ENCODE data around the gene VAMP5. TPM values are rescaled to one million over a fixed set of nuclear protein-coding genes. Genes with fewer than 3 reads are reported as not detected.
A peak's percentile ranks its signal among the peaks of the same experiment; 100 is the strongest.

VAMP5 gene
- total and polyA plus RNA-seq, 2 experiments from 2014 or later, result 0.87 to 7.8 TPM

GRCh38 chr2:85578243-85579180 is 5.7 kb upstream of the VAMP5 start:
- H3K9me3 Mint-ChIP-seq, result 0 out of 3 replicates have a peak, but pooled peaks cover 1% of the 10 kb centered on the region
- H4K20me1 ChIP-seq (replicated peaks; ENCODE audit: insufficient read depth), result no peaks in the 10 kb centered on the region
- peak overlapping the region; percentile 85 for H3K4me3 Mint-ChIP-seq
- H3K27me3 Mint-ChIP-seq (ENCODE audit: insufficient read depth, low read depth, poor library complexity), result peaks cover 14% of the 10 kb centered on the region
- H3K36me3 ChIP-seq (ENCODE audit: insufficient read depth), result no peaks in the 10 kb centered on the region
- H3K27me3 ChIP-seq (ENCODE audit: insufficient read depth), result peaks cover 6% of the 10 kb centered on the region
- DNase-seq (ENCODE audit: low spot score) (no peak), ATAC-seq (peak; percentile 34)
- H3K4me1 Mint-ChIP-seq, result peaks cover 30% of the 10 kb centered on the region
- peak overlapping the region; percentile 82 for H3K4me2 ChIP-seq
- H3K27ac Mint-ChIP-seq, result peak overlapping the region; percentile 91
- no peaks in the 10 kb centered on the region for H3K9me2 ChIP-seq (ENCODE audit: insufficient read depth)
- H3K79me2 ChIP-seq (replicated peaks; ENCODE audit: insufficient read depth), result no peaks in the 10 kb centered on the region
- H3K4me1 ChIP-seq (ENCODE audit: insufficient read depth), result peaks cover 29% of the 10 kb centered on the region
- H3K4me3 ChIP-seq, result peak overlapping the region; percentile 61
- H2AFZ ChIP-seq, result peak overlapping the region; percentile 60; the same call in 1 of the 2 replicates
- H3F3A ChIP-seq (replicated peaks; ENCODE audit: low read depth), result peaks cover 9% of the 10 kb centered on the region; the same call in 1 of the 2 replicates
- peaks cover 8% of the 10 kb centered on the region; the same call in 1 of the 3 replicates for H3K36me3 Mint-ChIP-seq (ENCODE audit: low read depth)
- peak overlapping the region; percentile 23; the same call in 1 of the 2 replicates for H3K27ac ChIP-seq (ENCODE audit: low read depth)
- TF ChIP-seq REST (IDR thresholded peaks at IDR 0.05; ENCODE audit: unreplicated experiment), result no peak
- TF ChIP-seq ETS1 (IDR thresholded peaks at IDR 0.05), result no peak
- TF ChIP-seq EZH2 (IDR thresholded peaks at IDR 0.05; ENCODE audit: low read depth, unreplicated experiment), result no peak
- no peak for TF ChIP-seq EZH2phosphoT487 (IDR thresholded peaks at IDR 0.05; ENCODE audit: unreplicated experiment)
- TF ChIP-seq NANOG (IDR thresholded peaks at IDR 0.05; ENCODE audit: borderline replicate concordance), result no peak
- no peak for TF ChIP-seq CTCF (conservative IDR thresholded peaks at IDR 0.05; ENCODE audit: low read depth in 2 of 2)
- no peak for TF ChIP-seq ZNF114 (CRISPR knock-in tag; IDR thresholded peaks at IDR 0.05)
- no peak for TF ChIP-seq STAT1 (IDR thresholded peaks at IDR 0.05; ENCODE audit: unreplicated experiment)
- TF ChIP-seq CREB1 (CRISPR knock-in tag; IDR thresholded peaks at IDR 0.05; ENCODE audit: low read depth), result no peak
- TF ChIP-seq, protein P1, sequence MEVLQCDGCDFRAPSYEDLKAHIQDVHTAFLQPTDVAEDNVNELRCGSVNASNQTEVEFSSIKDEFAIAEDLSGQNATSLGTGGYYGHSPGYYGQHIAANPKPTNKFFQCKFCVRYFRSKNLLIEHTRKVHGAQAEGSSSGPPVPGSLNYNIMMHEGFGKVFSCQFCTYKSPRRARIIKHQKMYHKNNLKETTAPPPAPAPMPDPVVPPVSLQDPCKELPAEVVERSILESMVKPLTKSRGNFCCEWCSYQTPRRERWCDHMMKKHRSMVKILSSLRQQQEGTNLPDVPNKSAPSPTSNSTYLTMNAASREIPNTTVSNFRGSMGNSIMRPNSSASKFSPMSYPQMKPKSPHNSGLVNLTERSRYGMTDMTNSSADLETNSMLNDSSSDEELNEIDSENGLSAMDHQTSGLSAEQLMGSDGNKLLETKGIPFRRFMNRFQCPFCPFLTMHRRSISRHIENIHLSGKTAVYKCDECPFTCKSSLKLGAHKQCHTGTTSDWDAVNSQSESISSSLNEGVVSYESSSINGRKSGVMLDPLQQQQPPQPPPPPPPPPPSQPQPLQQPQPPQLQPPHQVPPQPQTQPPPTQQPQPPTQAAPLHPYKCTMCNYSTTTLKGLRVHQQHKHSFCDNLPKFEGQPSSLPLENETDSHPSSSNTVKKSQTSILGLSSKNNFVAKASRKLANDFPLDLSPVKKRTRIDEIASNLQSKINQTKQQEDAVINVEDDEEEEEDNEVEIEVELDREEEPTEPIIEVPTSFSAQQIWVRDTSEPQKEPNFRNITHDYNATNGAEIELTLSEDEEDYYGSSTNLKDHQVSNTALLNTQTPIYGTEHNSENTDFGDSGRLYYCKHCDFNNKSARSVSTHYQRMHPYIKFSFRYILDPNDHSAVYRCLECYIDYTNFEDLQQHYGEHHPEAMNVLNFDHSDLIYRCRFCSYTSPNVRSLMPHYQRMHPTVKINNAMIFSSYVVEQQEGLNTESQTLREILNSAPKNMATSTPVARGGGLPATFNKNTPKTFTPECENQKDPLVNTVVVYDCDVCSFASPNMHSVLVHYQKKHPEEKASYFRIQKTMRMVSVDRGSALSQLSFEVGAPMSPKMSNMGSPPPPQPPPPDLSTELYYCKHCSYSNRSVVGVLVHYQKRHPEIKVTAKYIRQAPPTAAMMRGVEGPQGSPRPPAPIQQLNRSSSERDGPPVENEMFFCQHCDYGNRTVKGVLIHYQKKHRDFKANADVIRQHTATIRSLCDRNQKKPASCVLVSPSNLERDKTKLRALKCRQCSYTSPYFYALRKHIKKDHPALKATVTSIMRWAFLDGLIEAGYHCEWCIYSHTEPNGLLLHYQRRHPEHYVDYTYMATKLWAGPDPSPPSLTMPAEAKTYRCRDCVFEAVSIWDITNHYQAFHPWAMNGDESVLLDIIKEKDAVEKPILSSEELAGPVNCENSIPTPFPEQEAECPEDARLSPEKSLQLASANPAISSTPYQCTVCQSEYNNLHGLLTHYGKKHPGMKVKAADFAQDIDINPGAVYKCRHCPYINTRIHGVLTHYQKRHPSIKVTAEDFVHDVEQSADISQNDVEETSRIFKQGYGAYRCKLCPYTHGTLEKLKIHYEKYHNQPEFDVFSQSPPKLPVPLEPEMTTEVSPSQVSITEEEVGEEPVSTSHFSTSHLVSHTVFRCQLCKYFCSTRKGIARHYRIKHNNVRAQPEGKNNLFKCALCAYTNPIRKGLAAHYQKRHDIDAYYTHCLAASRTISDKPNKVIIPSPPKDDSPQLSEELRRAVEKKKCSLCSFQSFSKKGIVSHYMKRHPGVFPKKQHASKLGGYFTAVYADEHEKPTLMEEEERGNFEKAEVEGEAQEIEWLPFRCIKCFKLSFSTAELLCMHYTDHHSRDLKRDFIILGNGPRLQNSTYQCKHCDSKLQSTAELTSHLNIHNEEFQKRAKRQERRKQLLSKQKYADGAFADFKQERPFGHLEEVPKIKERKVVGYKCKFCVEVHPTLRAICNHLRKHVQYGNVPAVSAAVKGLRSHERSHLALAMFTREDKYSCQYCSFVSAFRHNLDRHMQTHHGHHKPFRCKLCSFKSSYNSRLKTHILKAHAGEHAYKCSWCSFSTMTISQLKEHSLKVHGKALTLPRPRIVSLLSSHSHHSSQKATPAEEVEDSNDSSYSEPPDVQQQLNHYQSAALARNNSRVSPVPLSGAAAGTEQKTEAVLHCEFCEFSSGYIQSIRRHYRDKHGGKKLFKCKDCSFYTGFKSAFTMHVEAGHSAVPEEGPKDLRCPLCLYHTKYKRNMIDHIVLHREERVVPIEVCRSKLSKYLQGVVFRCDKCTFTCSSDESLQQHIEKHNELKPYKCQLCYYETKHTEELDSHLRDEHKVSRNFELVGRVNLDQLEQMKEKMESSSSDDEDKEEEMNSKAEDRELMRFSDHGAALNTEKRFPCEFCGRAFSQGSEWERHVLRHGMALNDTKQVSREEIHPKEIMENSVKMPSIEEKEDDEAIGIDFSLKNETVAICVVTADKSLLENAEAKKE (CRISPR knock-in tag; IDR thresholded peaks at IDR 0.05), result no peak
- TF ChIP-seq JUNB (IDR thresholded peaks at IDR 0.05; ENCODE audit: unreplicated experiment), result no peak
- TF ChIP-seq ZNF331 (CRISPR knock-in tag; IDR thresholded peaks at IDR 0.05; ENCODE audit: low read depth), result no peak
- no peak for TF ChIP-seq POLR2AphosphoS5 (IDR thresholded peaks at IDR 0.05; ENCODE audit: low read depth)

Data from GM23338 (cell line).